Neural cell (in vitro differentiated cells): ENCODE data around the gene CLASP1.

Experiments used
- EZH2 ChIP-seq: fragments of 200-600, 300-800 bp; shearing (Covaris generic), sonication (generic); IDR thresholded peaks from 2 replicates; pipeline ENCODE4 v1.6.1; 2014; ENCODE audit warnings: antibody characterized with exemption, low read length, borderline replicate concordance, mild to moderate bottlenecking; ENCODE audit not compliant: insufficient read depth, poor library complexity, severe bottlenecking
- TF ChIP-seq, protein P1 (sequence below): fragments of 450-650 bp; IDR thresholded peaks from 2 replicates; pipeline ENCODE4 v1.5.1; 2014; ENCODE audit warnings: antibody characterized with exemption, mild to moderate bottlenecking, moderate library complexity; ENCODE audit not compliant: poor library complexity, severe bottlenecking

GRCh38 chr2:121644715-121645114, 4.5 kb downstream of the CLASP1 start:
- no peak for TF ChIP-seq EZH2
- TF ChIP-seq, protein P1, sequence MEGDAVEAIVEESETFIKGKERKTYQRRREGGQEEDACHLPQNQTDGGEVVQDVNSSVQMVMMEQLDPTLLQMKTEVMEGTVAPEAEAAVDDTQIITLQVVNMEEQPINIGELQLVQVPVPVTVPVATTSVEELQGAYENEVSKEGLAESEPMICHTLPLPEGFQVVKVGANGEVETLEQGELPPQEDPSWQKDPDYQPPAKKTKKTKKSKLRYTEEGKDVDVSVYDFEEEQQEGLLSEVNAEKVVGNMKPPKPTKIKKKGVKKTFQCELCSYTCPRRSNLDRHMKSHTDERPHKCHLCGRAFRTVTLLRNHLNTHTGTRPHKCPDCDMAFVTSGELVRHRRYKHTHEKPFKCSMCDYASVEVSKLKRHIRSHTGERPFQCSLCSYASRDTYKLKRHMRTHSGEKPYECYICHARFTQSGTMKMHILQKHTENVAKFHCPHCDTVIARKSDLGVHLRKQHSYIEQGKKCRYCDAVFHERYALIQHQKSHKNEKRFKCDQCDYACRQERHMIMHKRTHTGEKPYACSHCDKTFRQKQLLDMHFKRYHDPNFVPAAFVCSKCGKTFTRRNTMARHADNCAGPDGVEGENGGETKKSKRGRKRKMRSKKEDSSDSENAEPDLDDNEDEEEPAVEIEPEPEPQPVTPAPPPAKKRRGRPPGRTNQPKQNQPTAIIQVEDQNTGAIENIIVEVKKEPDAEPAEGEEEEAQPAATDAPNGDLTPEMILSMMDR: no peak
